ENCODE data around the gene EFNA5. TPM values are rescaled to one million over a fixed set of nuclear protein-coding genes. Genes with fewer than 3 reads are reported as not detected.

The EFNA5 gene
- total and polyA plus RNA-seq, 2 experiments from 2014 or later, result 0.64 to 0.86 TPM

- H3K9ac ChIP-seq, result no peak overlapping the region
- H3K4me2 ChIP-seq (ENCODE audit: unreplicated experiment), result peak overlapping the region; percentile 87
- in situ Hi-C loops (cut with MboI), result no loop called here
- peaks cover 4% of the 10 kb centered on the region; the same call in 1 of the 2 replicates for H3K4me1 ChIP-seq (ENCODE audit: insufficient read depth)
- H3K9me3 ChIP-seq (ENCODE audit: low read depth), result no peaks in the 10 kb centered on the region
- H3K27ac ChIP-seq, result no peak overlapping the region
- no peak overlapping the region for H2AFZ ChIP-seq
- H3K27me3 ChIP-seq (replicated peaks; ENCODE audit: insufficient read depth), result peaks cover 59% of the 10 kb centered on the region
- no peaks in the 10 kb centered on the region for H3K79me2 ChIP-seq (ENCODE audit: insufficient read depth)
- TF ChIP-seq EZH2phosphoT487 (IDR thresholded peaks at IDR 0.05; ENCODE audit: insufficient read depth, low read depth) (no peak), EZH2 (IDR thresholded peaks at IDR 0.05; ENCODE audit: insufficient read depth, poor library complexity, severe bottlenecking) (no peak)
- 40 to 45% methylated on average over 14 of the region's 14 CpGs for WGBS, 2 experiments (ENCODE audit: low coverage in 1 of 2, low lambda C conversion rate in 2 of 2, missing lambda C conversion rate in 2 of 2)
- no peaks in the 10 kb centered on the region for H3K36me3 ChIP-seq (ENCODE audit: low read depth)
- H3K9me2 ChIP-seq (ENCODE audit: insufficient read depth), result no peaks in the 10 kb centered on the region
- DNase-seq, result no peak
- H4K20me1 ChIP-seq (ENCODE audit: insufficient read depth), result no peaks in the 10 kb centered on the region
- H3F3A ChIP-seq (ENCODE audit: insufficient read depth), result no peaks in the 10 kb centered on the region
- H3K4me3 ChIP-seq, result peak overlapping the region; percentile 65; the same call in 1 of the 2 replicates
These were observed 99.8 kb downstream of the EFNA5 start for GRCh38 chr5:107570805-107571531.

- peaks cover 4% of the 10 kb centered on the region; the same call in 1 of the 2 replicates for H3K4me1 ChIP-seq (ENCODE audit: insufficient read depth)
- no peak overlapping the region for H3K4me2 ChIP-seq (ENCODE audit: unreplicated experiment)
- H3K9me2 ChIP-seq (ENCODE audit: insufficient read depth), result no peaks in the 10 kb centered on the region
- no peaks in the 10 kb centered on the region for H3K36me3 ChIP-seq (ENCODE audit: low read depth)
- H3K79me2 ChIP-seq (ENCODE audit: insufficient read depth), result no peaks in the 10 kb centered on the region
- TF ChIP-seq EZH2 (IDR thresholded peaks at IDR 0.05; ENCODE audit: insufficient read depth, poor library complexity, severe bottlenecking), result no peak
- TF ChIP-seq EZH2phosphoT487 (IDR thresholded peaks at IDR 0.05; ENCODE audit: insufficient read depth, low read depth), result no peak
- H3K9ac ChIP-seq, result no peak overlapping the region
- H3F3A ChIP-seq (ENCODE audit: insufficient read depth), result no peaks in the 10 kb centered on the region
- in situ Hi-C loops (cut with MboI), result no loop called here
- 81 to 85% methylated on average over 4 of the region's 4 CpGs for WGBS, 2 experiments (ENCODE audit: low coverage in 1 of 2, low lambda C conversion rate in 2 of 2, missing lambda C conversion rate in 2 of 2)
- H3K27ac ChIP-seq, result no peak overlapping the region
- H3K9me3 ChIP-seq (ENCODE audit: low read depth), result no peaks in the 10 kb centered on the region
- no peak overlapping the region for H2AFZ ChIP-seq
- no peak overlapping the region for H3K4me3 ChIP-seq
- no peaks in the 10 kb centered on the region for H4K20me1 ChIP-seq (ENCODE audit: insufficient read depth)
- peaks cover 58% of the 10 kb centered on the region for H3K27me3 ChIP-seq (replicated peaks; ENCODE audit: insufficient read depth)
- no peak for DNase-seq
These were observed 100.6 kb downstream of the EFNA5 start for GRCh38 chr5:107570181-107570580.

- peaks cover 54% of the 10 kb centered on the region for H3K27me3 ChIP-seq (replicated peaks; ENCODE audit: insufficient read depth)
- no peak overlapping the region for H3K9ac ChIP-seq
- no peak for DNase-seq
- H3K4me3 ChIP-seq, result no peak overlapping the region
- no peak for TF ChIP-seq EZH2phosphoT487 (IDR thresholded peaks at IDR 0.05; ENCODE audit: insufficient read depth, low read depth)
- no peak for TF ChIP-seq EZH2 (IDR thresholded peaks at IDR 0.05; ENCODE audit: insufficient read depth, poor library complexity, severe bottlenecking)
- no peaks in the 10 kb centered on the region for H3K79me2 ChIP-seq (ENCODE audit: insufficient read depth)
- 53 to 56% methylated on average over 4 of the region's 4 CpGs for WGBS, 2 experiments (ENCODE audit: low coverage in 1 of 2, low lambda C conversion rate in 2 of 2, missing lambda C conversion rate in 2 of 2)
- H3K4me1 ChIP-seq (ENCODE audit: insufficient read depth), result peaks cover 4% of the 10 kb centered on the region; the same call in 1 of the 2 replicates
- no peak overlapping the region for H3K4me2 ChIP-seq (ENCODE audit: unreplicated experiment)
- H3K27ac ChIP-seq, result no peak overlapping the region
- H3F3A ChIP-seq (ENCODE audit: insufficient read depth), result no peaks in the 10 kb centered on the region
- no peaks in the 10 kb centered on the region for H3K9me2 ChIP-seq (ENCODE audit: insufficient read depth)
- H3K36me3 ChIP-seq (ENCODE audit: low read depth), result no peaks in the 10 kb centered on the region
- no peak overlapping the region for H2AFZ ChIP-seq
- no peaks in the 10 kb centered on the region for H3K9me3 ChIP-seq (ENCODE audit: low read depth)
- H4K20me1 ChIP-seq (ENCODE audit: insufficient read depth), result no peaks in the 10 kb centered on the region
- in situ Hi-C loops (cut with MboI), result no loop called here
These were observed 102.7 kb downstream of the EFNA5 start for GRCh38 chr5:107567901-107568671.

GRCh38 chr5:107566986-107567385 lies 103.8 kb downstream of the EFNA5 start:
- Histone ChIP-seq H3K36me3 (ENCODE audit: low read depth) (no peaks in the 10 kb centered on the region), H3K27ac (no peak overlapping the region), H3F3A (ENCODE audit: insufficient read depth) (no peaks in the 10 kb centered on the region), H3K9ac (no peak overlapping the region), H3K9me3 (ENCODE audit: low read depth) (no peaks in the 10 kb centered on the region), H3K9me2 (ENCODE audit: insufficient read depth) (no peaks in the 10 kb centered on the region), H3K27me3 (replicated peaks; ENCODE audit: insufficient read depth) (peaks cover 48% of the 10 kb centered on the region), H3K4me2 (ENCODE audit: unreplicated experiment) (no peak overlapping the region), H3K4me3 (no peak overlapping the region), H3K4me1 (ENCODE audit: insufficient read depth) (no peaks in the 10 kb centered on the region), H4K20me1 (ENCODE audit: insufficient read depth) (no peaks in the 10 kb centered on the region), H3K79me2 (ENCODE audit: insufficient read depth) (no peaks in the 10 kb centered on the region), H2AFZ (no peak overlapping the region)
- no peak for TF ChIP-seq EZH2 (IDR thresholded peaks at IDR 0.05; ENCODE audit: insufficient read depth, poor library complexity, severe bottlenecking)
- no peak for TF ChIP-seq EZH2phosphoT487 (IDR thresholded peaks at IDR 0.05; ENCODE audit: insufficient read depth, low read depth)
- no peak for DNase-seq
- in situ Hi-C loops (cut with MboI), result no loop called here
- 66 to 69% methylated on average over 2 of the region's 2 CpGs for WGBS, 2 experiments (ENCODE audit: low coverage in 1 of 2, low lambda C conversion rate in 2 of 2, missing lambda C conversion rate in 2 of 2)
